GM19324 (cell line): ENCODE data around the gene PPEF1.
"Not testable (repeated sequence)": the region's sequence is repeated elsewhere in the genome, so short reads cannot be mapped to it uniquely, and the experiment has no call there.

ENCODE experiments used
- ATAC-seq: cut with Tn5 transposase; IDR thresholded peaks from one replicate; pipeline ENCODE4 v1.9.1; 2021; ENCODE audit warnings: mild to moderate bottlenecking, moderate library complexity; ENCODE audit not compliant: unreplicated experiment, low FRiP score

PPEF1 gene

DNA sequence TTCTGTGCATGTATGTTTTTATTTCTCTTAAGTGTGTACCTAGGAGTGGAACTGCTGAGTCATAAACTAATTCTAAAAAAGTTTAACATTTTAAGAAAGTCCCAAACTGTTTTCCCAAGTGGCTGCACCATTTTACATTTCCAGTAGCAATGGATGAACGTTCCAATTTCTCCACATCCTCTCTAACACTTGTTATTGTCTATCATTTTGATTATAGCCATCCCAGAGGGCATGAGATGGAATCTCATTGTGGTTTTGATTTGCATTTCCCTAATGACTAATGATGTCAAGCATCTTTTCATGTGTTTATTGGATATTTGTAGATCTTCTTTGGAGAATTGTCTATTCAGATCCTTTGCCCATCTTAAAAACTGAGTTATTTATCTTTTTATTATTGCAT lies 82.5 kb downstream of the PPEF1 start:
- ATAC-seq, result no peak

DNA sequence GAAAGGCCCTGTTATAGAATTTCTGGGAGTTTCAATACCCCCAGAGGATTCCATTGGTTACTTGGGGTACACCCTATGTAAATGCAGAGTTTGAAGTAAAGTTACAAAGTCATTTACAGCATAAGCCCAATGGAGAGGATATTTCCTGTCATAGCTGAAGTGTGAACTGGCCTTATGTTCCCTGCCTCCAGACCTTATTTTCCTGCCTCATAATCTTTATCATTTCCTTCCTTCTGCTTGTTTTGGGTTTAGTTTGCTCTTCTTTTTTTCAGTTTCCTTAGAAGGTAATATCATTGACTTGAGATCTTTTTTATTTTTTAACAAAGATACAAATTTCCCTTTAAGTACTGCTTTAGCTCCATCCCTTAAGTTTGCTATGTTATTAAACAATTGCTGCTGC lies 85.4 kb downstream of the PPEF1 start:
- no peak for ATAC-seq

DNA sequence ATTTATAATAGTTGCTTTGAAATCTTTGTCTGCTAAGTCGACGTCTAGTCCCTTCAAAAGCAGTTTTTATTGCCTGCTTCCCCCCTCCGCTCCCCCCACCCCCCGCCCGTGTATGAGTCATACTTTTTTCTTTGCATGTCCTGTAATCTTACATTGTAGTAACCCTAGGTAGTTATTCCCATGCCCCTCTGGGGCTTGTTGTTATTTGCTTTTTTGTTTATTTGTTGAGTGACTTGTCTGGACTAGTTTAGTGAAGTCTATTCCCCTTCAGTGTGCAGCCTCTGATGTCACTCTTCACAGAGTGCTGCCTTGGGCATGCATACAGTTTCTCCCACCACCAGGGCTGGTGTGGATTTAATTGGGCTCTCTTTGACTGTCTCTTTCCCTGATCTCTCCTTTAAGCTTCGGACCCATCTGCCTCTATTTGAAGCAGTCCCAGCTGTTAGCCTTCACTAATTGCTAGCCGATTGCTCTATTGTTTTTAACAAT lies 86.2 kb downstream of the PPEF1 start:
- no peak for ATAC-seq

DNA sequence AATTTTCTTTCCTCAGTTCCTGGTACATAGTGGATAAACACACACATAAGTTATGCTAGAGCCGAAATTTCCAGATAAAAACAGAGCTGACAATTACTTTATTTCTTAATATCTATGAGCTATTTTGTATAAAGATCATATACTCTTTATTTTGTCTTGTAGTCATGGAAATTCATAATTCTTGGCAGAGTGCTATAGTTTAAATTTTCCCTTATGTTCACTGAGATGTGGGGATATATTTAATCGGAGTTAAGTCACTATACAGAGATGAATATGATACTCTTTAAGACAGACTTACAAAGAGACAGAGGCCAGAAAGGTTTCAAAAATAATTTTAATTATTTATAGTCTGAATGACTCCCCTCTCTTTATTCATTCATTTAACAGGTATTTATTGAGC lies 89.7 kb downstream of the PPEF1 start:
- no peak for ATAC-seq

DNA sequence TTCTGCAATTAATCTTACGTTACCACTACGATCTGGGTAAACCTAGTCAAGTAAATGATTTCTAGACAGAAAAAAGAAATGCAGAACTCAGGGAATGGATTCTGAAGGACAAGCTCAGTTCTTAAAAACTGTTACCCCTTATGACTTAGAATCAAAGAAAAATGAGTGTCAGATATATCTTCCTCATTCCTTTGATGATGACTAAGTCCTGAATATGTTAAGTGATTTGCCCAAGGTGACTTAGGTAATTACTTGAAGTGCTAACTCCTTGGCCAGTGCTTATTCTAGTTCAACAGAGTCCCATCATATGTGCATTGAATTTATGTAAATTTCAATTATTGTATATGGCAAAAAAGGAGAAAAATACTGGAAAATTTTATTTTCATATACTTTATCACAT lies 92.5 kb downstream of the PPEF1 start:
- ATAC-seq, result no peak

DNA sequence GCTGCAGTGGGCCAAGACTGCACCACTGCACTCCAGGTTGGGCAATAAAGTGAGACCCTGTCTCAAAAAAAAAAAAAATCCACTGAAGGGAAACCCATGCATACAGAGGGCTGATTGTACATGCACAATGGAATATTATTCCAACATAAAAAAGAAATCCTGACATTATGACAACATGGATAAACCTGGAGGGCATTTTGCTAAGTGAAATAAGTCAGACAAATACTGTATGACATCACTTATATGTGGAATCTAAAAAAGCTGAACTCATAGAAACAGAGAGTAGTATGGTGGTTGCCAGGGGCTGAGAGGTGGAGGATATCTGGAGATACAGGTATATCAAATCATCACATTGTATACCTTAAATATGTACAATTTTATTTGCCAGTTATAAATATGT lies 102.2 kb downstream of the PPEF1 start:
- ATAC-seq, result no peak

DNA sequence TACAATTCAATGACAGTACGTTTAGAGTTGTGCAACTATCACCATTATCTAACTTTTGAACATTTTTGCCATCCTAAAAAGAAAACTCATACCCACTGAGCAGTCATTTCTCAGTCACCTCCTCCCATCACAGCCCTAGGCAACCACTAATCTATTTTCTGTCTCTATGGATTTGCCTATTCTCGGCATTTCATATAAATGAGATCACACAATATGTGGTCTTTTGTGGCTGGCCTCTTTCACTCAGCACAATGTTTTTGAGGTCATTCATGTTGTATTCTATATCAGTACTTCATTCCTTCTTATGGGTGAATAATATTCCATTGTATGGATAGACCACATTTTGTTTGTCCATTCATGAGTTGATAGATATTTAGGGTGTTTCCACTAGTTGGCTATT lies 103.0 kb downstream of the PPEF1 start:
- ATAC-seq, result no peak

DNA sequence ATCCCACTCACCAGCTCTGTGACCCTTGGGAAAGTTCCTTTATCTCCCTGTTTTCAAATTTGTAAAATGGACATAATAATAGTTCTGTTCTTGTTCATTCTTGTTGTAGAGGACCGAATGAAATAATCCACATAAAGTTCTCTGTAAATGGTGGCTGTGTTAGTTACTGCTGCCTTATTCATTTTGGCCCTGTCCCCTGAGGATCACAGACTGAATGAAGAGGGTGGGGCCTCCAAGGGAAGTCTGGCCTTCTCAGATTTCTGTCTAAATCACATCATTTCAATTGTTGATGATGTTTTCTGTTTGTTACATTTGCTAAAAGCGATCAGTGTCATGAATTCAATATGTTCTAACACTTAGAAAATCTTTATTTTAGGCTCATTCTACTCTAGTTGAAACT lies 117.9 kb downstream of the PPEF1 start:
- no peak for ATAC-seq

DNA sequence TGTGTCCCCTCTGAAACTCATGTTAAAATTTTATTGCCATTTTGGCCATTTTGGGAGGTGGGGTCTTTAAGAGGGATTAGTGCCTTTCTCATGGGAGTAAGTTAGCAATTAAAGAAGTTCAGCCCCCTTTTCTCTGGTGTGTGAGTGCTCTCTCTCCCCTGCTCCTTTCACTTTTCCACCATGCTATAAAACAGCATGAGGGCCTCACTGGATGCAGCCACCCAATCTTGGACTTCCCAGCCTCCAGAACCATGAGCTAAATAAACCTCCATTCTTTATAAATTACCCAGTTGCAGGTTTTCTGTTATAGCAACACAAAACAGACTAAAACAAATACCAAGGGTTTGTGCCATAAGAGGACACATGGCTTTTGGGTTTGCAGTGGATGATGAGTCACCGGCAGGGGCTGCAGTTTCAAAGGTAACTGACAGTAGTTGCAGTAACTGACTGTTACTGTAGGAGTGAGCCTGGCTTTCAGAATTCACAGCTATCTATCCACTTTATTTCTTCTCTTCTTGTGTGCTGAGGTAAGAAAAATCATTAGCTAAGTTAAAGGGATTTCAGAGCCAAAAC lies 121.5 kb downstream of the PPEF1 start:
- no peak for ATAC-seq

DNA sequence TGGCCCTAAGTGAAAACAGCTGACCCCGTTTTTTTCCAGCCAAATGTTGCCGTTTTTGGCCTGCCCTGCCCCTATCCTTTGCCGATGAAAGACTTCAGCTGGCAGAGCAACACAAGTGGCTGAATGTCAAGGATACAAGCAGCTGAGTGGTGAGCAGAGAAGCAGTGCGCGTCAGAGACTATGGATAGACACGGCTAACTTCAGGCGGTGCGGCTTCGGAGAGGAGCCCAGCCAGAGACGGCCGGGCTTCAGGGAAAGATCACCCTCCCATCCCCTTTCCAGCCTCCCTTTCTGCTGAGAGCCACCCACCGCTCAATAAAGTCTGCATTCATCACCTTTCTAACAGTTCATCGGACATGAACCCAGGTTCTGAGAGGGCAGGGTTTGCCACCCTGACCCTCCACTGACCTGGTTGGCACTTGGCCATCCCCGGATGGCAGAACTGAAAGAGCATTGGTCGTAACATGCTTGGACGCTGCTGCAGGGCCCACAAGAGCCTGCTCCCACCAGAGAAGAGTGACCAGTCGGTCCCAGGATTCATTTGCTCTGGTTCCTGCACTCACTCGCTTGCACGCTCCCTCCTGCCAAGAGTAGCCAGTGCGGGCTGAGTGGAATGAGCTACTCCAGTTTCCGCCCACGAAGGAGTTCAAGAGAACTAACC lies 125.8 kb downstream of the PPEF1 start:
- no peak for ATAC-seq

DNA sequence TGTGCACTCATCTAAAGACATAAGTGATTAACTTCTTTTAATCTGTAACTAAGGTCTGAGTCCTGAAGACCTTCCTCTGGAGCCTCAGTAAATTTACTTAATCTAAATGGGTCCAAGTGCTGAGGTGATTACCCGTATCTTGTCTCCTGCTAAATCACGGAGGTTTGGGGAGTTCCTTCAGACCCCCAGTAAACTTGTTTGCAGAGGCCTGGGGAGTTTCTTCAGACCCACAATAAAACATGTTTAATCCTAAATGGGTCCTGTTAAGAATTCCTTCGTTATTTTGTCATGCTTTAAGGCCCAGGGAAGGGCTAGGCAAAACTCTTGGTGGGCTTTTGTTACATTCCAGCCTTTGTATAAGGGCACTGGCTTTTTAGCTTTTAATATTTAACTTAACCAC lies 140.5 kb downstream of the PPEF1 start:
- ATAC-seq, result not testable (repeated sequence)

DNA sequence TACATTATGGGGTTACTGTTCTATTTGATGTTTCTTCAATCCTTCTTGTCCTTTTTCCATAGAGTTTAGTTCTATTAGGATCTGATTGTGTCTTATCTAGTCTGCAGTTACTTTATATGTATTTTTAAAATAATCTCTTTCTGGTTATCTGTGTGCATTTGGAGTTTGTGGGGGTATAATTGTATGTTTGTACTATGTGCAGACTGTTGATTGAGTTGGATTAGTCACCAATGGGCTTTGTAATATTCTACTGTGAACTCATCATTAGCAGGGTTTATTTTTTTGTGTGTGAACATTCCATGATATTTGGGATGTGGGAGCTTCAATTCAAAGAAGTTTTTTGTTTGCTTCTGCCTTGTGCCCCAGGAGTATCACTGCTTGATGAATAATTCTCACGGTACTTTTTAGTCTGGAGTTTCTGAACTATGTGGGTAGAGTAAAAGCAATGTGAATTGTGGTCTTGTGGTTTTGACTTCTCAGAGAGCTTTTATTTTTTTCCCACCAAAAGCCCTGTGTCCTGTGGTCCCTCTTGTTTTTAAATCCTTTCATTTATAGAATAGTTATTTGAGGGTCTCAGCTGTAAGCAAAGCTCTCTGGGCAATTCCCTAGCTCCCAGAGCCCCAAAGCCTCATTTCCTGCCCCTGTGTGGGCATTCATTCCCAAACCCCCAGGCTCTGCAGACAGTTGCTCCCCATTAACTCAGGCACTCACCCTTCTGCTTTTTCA lies 148.6 kb downstream of the PPEF1 start:
- peak; percentile 76 for ATAC-seq

DNA sequence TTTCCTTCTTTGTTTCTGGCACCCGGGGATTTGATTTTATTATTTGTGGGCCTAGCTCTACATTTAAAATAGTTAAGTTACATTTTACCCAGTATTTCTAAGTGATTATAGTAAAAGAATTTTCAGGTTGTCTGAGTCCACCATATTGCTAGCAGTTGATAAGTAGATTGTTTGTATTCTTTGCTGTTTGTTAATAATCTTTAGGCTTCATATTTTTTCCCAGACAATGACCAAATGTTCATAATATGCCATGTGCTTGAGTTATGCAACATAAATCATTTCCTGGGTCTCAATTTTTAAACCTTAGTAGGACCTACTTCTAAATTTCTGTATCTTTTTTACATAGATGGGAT lies 149.2 kb downstream of the PPEF1 start:
- ATAC-seq, result no peak

DNA sequence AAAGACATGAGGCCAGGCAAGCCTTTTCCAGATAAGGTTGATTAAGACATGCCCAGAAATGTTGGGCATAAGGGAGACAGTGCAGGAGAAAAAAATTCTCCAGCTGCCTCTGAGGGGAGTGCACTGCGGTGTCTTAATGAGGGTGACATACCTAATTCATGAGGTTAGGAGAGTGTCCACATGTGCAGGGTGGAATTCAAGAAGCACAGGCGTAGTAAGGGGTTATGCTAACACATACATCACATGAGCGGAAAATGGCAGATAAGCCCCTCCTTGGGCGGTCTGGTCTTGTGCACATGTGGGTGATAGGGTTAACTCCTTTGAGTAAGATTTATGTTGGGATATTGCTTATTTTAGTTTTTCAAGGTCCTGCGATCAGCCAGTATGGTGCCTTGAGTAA lies 154.1 kb downstream of the PPEF1 start:
- ATAC-seq, result no peak

DNA sequence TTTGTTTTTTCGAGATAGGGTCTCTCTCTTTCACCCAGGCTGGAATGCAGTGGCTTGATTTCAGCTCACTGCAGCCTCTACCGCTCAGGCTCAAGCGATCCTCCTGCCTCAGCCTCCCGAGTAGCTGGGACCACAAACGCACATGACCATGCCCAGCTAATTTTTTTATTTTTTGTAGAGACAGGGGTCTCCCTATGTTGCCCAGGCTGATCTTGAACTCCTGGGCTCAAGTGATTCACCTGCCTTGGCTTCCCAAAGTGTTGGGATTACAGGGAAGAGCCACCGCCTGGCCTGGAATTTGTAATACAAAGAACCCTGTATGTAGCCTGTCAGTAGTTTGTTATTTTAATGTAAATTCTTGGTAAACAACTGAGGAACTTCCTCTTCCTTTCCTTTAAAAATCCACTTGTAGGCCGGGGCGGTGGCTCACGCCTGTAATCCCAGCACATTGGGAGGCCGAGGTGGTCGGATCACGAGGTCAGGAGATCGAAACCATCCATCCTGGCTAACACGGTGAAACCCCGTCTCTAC lies 157.0 kb downstream of the PPEF1 start:
- no peak for ATAC-seq

DNA sequence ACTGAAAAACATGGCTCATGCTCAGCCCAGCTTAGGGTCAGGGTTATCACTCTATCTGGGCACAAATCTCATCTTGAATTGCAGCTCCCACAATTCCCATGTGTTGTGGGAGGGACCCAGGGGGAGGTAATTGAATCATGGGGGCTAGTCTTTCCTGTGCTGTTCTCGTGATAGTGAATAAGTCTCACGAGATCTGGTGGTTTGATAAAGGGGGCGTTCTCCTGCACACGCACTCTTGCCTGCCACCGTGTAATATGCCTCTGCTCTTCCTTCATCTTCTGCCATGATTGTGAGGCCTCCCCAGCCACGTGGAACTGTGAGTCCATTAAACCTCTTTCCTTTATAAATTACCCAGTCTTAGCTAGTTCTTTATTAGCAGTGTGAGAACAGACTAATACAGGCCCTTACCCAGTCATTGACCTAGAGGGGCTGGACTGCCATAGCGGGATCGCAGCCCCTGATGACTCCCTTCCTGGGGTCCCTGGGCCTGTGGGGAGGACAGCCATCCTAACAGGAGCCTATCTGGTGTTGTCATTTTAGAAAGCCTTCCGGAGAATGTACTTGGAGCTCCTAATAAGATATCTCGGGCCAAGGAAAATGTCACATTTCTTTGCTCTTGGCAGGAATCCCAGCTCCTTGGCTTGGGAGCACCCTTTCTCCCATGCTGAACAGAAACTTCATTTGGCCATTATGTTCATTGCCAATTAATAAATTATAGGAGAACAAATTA lies 163.9 kb downstream of the PPEF1 start:
- no peak for ATAC-seq

DNA sequence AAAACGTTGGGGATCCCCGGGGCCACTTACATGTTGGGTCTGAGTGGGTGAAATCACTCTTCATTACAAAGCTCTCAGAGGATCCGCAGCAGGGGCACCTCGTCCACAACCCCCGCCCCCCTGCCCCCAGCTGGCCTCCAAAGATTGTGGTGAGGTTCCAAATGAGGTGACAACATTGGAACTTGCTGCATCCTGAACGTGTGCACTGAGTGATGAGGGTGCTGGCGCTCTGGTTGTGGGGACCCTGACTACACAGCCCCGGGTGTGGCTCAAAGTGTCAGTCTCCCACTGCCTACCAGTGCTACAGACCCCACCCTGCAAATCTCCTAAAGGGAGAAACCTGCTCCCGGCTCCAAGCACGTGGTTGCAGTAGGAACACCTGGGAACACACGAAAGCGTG lies 164.5 kb downstream of the PPEF1 start:
- no peak for ATAC-seq

DNA sequence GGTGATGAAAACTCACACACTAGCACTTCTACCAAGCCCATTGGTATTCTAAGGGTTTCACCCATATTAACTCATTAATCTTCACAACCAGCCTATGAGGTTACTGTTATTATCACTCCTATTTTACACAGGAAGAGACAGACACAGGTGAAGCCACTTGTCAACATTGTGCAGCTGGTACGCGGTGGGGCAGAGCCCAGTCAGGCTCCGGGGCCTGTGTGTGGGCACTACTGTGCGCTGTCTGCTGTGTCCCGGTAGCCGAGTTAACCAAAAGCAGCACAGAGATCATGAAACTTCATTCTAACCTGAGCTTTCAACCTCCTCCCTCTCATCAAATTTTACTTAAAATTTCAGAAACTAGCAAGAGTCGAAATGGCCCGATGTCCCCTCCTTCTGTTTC lies 165.2 kb downstream of the PPEF1 start:
- ATAC-seq, result no peak

DNA sequence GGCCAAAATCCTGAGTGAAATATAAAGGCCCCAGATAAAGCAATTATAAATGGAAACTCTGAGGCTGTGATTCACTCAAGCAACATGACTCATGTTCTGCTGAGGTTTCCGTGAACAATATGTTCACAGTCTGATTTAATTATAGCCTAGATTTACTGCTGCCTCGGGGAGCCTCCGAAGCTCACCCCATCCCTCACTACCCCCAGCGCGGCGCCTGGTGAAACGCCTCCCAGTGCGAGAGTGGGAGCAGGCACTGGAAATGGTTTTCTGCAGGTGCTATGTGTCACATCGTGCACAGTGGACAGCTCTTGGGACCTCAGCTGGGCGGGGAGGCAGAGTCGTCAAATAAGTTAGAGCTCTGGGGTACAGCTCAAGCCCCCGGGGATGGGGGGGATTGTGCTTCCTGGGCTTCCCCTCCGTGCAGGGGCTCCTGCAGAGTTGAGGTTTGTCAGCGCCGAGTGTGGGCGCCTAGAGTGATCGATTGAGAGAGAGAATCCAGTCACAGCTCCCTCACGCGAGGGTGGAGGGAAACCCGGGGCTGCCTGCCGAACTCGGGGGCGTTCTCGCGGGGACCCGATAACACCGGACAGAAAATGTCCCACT lies 165.8 kb downstream of the PPEF1 start:
- no peak for ATAC-seq

DNA sequence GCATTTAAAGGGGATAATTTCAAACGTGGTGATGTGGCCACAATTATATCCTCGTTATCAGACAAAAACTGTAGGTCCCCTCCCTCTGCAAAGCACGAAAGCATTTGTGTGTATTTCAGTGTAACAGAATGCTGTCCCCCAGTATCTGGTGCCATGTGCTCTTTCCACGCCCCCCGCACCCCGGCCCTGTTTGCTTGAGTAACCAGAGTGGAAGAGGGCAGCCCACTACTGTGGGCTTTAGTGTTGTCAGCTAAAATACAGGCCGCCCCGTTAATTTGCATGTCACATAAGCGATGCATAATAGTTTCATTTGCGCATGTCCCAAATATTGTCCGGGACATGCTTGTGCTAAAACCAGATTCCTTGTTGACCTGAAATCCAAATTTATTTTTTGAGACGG lies 166.4 kb downstream of the PPEF1 start:
- no peak for ATAC-seq
